HepG2 (cell line): ENCODE results near the gene DNMT1. TPM values are rescaled to one million over a fixed set of nuclear protein-coding genes. Genes with fewer than 3 reads are reported as not detected.

Source experiments
- ATF7 ChIP-seq, 2 experiments: fragments of 450-650 bp in 1 of 2; sonication (generic) in 1 of 2; formaldehyde crosslinking in 1 of 2; IDR thresholded peaks; 2 replicates each; pipeline versions ENCODE4 v1.4.0 to v1.6.1; 2016 to 2020; ENCODE audit warnings: antibody characterized with exemption in 1 of 2, mild to moderate bottlenecking in 1 of 2, missing genetic modification reagents in 1 of 2
- ATF7-NPFF ChIP-seq: sonication (generic); formaldehyde crosslinking; IDR thresholded peaks from 2 replicates; pipeline ENCODE4 v1.8.1; 2023; ENCODE audit warnings: mild to moderate bottlenecking, low read depth, missing genetic modification reagents, moderate library complexity
- CREM ChIP-seq, 2 experiments: sonication (generic) in 1 of 2; formaldehyde crosslinking in 1 of 2; IDR thresholded peaks; 2 replicates each; pipeline versions ENCODE4 v1.4.0 to v1.6.1; 2016 to 2020; ENCODE audit warnings: antibody characterized with exemption in 1 of 2, mild to moderate bottlenecking in 1 of 2, missing genetic modification reagents in 1 of 2
- HOXA3 ChIP-seq: sonication (generic); formaldehyde crosslinking; IDR thresholded peaks from 2 replicates; pipeline ENCODE4 v1.5.0; 2020; ENCODE audit warnings: missing genetic modification reagents
- KAT8 ChIP-seq: IDR thresholded peaks from 2 replicates; pipeline ENCODE4 v1.6.1; 2016; ENCODE audit warnings: missing genetic modification reagents, missing compliant biosample characterization
- KLF15 ChIP-seq: sonication (generic); formaldehyde crosslinking; IDR thresholded peaks from 2 replicates; pipeline ENCODE4 v1.8.1; 2023; ENCODE audit warnings: borderline replicate concordance, mild to moderate bottlenecking, inconsistent platforms, missing genetic modification reagents, mixed read lengths
- MAZ ChIP-seq, 2 experiments: sonication (generic) in 1 of 2; formaldehyde crosslinking in 1 of 2; IDR thresholded peaks; 2 replicates each; pipeline versions ENCODE4 v1.5.0 to v1.6.1; 2012 to 2020; ENCODE audit warnings: low read depth in 2 of 2, mild to moderate bottlenecking in 2 of 2, borderline replicate concordance in 1 of 2, improper control_type of control experiment in 1 of 2, low read length in 1 of 2, missing genetic modification reagents in 1 of 2, moderate library complexity in 1 of 2
- MEF2D ChIP-seq: sonication (generic); formaldehyde crosslinking; IDR thresholded peaks from 2 replicates; pipeline ENCODE4 v1.5.1; 2020; ENCODE audit warnings: mild to moderate bottlenecking, missing genetic modification reagents
- MTF2 ChIP-seq: sonication (generic); formaldehyde crosslinking; IDR thresholded peaks from 2 replicates; pipeline ENCODE4 v1.5.0; 2020; ENCODE audit warnings: missing genetic modification reagents, borderline replicate concordance
- NR2F6 ChIP-seq, 2 experiments: IDR thresholded peaks; 2 replicates each; pipeline ENCODE4 v1.6.1; 2016; ENCODE audit warnings: antibody characterized with exemption in 1 of 2, mild to moderate bottlenecking in 1 of 2
- PHB2 ChIP-seq: fragments of 450-650 bp; IDR thresholded peaks from 2 replicates; pipeline ENCODE4 v1.6.1; 2018; ENCODE audit not compliant: partially characterized antibody
- POLR2A ChIP-seq, 2 experiments: IDR thresholded peaks; 2 replicates each; pipeline ENCODE4 v1.6.1; 2011; ENCODE audit warnings: low read depth in 2 of 2, low read length in 2 of 2, mild to moderate bottlenecking in 1 of 2, moderate library complexity in 1 of 2; ENCODE audit not compliant: insufficient read depth in 1 of 2
- SMAD9 ChIP-seq: sonication (generic); formaldehyde crosslinking; IDR thresholded peaks from 2 replicates; pipeline ENCODE4 v1.5.1; 2020; ENCODE audit warnings: mild to moderate bottlenecking, missing genetic modification reagents
- SNAPC2 ChIP-seq: sonication (generic); formaldehyde crosslinking; IDR thresholded peaks from 2 replicates; pipeline ENCODE4 v1.8.1; 2022; ENCODE audit warnings: mild to moderate bottlenecking, missing genetic modification reagents
- SP4 ChIP-seq: sonication (generic); formaldehyde crosslinking; IDR thresholded peaks from 2 replicates; pipeline ENCODE4 v1.8.1; 2023; ENCODE audit warnings: mild to moderate bottlenecking, missing genetic modification reagents
- SP5 ChIP-seq: IDR thresholded peaks from 2 replicates; pipeline ENCODE4 v1.6.1; 2016; ENCODE audit warnings: low read depth, borderline replicate concordance
- TCF12 ChIP-seq, 2 experiments: fragments of 450-650 bp in 1 of 2; sonication (generic) in 1 of 2; formaldehyde crosslinking in 1 of 2; IDR thresholded peaks; 2 replicates each; pipeline versions ENCODE4 v1.6.1 to v1.8.0; 2017 to 2022; ENCODE audit warnings: antibody characterized with exemption in 1 of 2, mild to moderate bottlenecking in 1 of 2, missing genetic modification reagents in 1 of 2, moderate library complexity in 1 of 2
- ZBTB42 ChIP-seq: sonication (generic); formaldehyde crosslinking; IDR thresholded peaks from 2 replicates; pipeline ENCODE4 v1.5.0; 2020; ENCODE audit warnings: mild to moderate bottlenecking, missing genetic modification reagents
- ZFP82 ChIP-seq: sonication (generic); formaldehyde crosslinking; IDR thresholded peaks from 2 replicates; pipeline ENCODE4 v1.5.1; 2020; ENCODE audit warnings: mild to moderate bottlenecking, missing genetic modification reagents, borderline replicate concordance
- ZNF530 ChIP-seq: sonication (generic); formaldehyde crosslinking; IDR thresholded peaks from 2 replicates; pipeline ENCODE4 v1.5.0; 2020; ENCODE audit warnings: low read depth, mild to moderate bottlenecking, missing genetic modification reagents
- ZNF570 ChIP-seq: sonication (generic); formaldehyde crosslinking; IDR thresholded peaks from 2 replicates; pipeline ENCODE4 v1.4.0; 2020; ENCODE audit warnings: mild to moderate bottlenecking, missing genetic modification reagents, borderline replicate concordance
- ZNF589 ChIP-seq: sonication (generic); formaldehyde crosslinking; conservative IDR thresholded peaks from 2 replicates; pipeline ENCODE4 v1.8.0; 2022; ENCODE audit warnings: mild to moderate bottlenecking, moderate library complexity, missing genetic modification reagents
- ZNF672 ChIP-seq: sonication (generic); formaldehyde crosslinking; IDR thresholded peaks from 2 replicates; pipeline ENCODE4 v1.8.1; 2022; ENCODE audit warnings: missing genetic modification reagents
- ZSCAN29 ChIP-seq: sonication (generic); formaldehyde crosslinking; conservative IDR thresholded peaks from 2 replicates; pipeline ENCODE4 v1.4.0; 2020; ENCODE audit warnings: mild to moderate bottlenecking, missing genetic modification reagents
- polyA plus RNA-seq, 8 experiments: library from polyadenylated mRNA; depleted of rRNA in 3 of 8; stranded (reverse) in 7 of 8; unstranded in 1 of 8; fragments of >200 nt; fragmentation: Illumina TruSeq in 4 of 8; extraction: Trizol in 4 of 8; gene quantifications; 2 replicates each; pipeline versions ENCODE4 v1.2.1 to v1.2.3, GENCODE V29; 2011 to 2016; ENCODE audit warnings: low read depth in 4 of 8, missing spikeins in 1 of 8, mixed read lengths in 1 of 8; ENCODE audit not compliant: insufficient read depth in 1 of 8
- total RNA-seq, 5 experiments: library from RNA; depleted of rRNA; stranded (reverse); fragments of >200 nt; fragmentation: Illumina TruSeq; extraction: Trizol; gene quantifications; 2 replicates each; pipeline ENCODE4 v1.2.3, GENCODE V29; 2016; ENCODE audit warnings: low read depth in 1 of 5
- TF ChIP-seq, protein P1 (sequence below): sonication (generic); formaldehyde crosslinking; IDR thresholded peaks from 2 replicates; pipeline ENCODE4 v1.4.0; 2020; ENCODE audit warnings: missing genetic modification reagents, borderline replicate concordance
- TF ChIP-seq, protein P2 (sequence below): sonication (generic); formaldehyde crosslinking; IDR thresholded peaks from 2 replicates; pipeline ENCODE4 v1.4.0; 2020; ENCODE audit warnings: missing genetic modification reagents

Gene DNMT1
- total and polyA plus RNA-seq, 2 of the 13 experiments (the other 11 are each of a cell fraction or from before 2014, with no cell fraction given): 31.2 to 91.1 TPM

DNA sequence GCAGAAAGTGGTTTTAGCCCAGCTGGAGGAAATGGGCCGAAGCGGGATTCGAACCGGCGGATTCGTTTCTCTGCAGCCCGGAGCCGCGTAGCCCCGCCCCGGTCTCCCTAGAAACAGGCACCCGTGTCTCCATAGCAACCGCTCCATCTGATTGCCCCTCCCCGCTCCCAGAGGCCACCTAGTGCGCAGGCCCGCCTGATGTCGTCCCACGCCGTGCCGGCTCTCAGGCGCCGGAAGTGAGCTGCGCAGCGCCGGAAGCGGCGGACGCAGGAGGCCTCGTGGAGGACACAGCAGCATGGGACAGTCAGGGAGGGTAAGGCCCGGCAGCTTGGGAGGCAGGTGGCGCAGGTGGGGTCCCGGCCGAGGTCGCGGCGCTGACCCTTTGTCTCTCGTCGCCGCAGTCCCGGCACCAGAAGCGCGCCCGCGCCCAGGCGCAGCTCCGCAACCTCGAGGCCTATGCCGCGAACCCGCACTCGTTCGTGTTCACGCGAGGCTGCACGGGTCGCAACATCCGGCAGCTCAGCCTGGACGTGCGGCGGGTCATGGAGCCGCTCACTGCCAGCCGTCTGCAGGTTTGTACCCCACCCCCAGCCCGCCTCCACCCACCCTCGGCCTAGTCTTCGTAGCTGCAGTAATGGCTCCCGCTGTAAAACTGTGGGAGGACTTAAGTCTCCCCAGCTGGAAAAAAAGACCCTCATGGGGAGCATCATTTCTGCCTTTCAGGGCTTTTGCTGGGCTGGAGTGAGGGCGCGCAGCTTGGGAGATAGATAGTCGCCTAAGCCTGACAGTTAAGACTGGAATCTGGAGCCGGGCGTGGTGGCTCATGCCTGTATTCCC is 88.4 kb downstream of the DNMT1 start, which contains the start of gene PPAN (continued):
- TF ChIP-seq, protein P1, sequence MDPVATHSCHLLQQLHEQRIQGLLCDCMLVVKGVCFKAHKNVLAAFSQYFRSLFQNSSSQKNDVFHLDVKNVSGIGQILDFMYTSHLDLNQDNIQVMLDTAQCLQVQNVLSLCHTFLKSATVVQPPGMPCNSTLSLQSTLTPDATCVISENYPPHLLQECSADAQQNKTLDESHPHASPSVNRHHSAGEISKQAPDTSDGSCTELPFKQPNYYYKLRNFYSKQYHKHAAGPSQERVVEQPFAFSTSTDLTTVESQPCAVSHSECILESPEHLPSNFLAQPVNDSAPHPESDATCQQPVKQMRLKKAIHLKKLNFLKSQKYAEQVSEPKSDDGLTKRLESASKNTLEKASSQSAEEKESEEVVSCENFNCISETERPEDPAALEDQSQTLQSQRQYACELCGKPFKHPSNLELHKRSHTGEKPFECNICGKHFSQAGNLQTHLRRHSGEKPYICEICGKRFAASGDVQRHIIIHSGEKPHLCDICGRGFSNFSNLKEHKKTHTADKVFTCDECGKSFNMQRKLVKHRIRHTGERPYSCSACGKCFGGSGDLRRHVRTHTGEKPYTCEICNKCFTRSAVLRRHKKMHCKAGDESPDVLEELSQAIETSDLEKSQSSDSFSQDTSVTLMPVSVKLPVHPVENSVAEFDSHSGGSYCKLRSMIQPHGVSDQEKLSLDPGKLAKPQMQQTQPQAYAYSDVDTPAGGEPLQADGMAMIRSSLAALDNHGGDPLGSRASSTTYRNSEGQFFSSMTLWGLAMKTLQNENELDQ (CRISPR knock-in tag): no peak
- TF ChIP-seq SNAPC2 (CRISPR knock-in tag): no peak
- TF ChIP-seq NR2F6 (IDR thresholded peaks at IDR 0.05): no peak
- peak; percentile 22; the same call in 1 of the 2 replicates for TF ChIP-seq NR2F6 (CRISPR knock-in tag; IDR thresholded peaks at IDR 0.05)
- peak; percentile 81 for TF ChIP-seq ZBTB42 (CRISPR knock-in tag)
- peak; percentile 93 for TF ChIP-seq HOXA3 (CRISPR knock-in tag)
- peak; percentile 37; the same call in 1 of the 2 replicates for TF ChIP-seq MTF2
- no peak for TF ChIP-seq TCF12 (IDR thresholded peaks at IDR 0.05)
- no peak for TF ChIP-seq TCF12 (CRISPR knock-in tag; IDR thresholded peaks at IDR 0.05)
- TF ChIP-seq, protein P2, sequence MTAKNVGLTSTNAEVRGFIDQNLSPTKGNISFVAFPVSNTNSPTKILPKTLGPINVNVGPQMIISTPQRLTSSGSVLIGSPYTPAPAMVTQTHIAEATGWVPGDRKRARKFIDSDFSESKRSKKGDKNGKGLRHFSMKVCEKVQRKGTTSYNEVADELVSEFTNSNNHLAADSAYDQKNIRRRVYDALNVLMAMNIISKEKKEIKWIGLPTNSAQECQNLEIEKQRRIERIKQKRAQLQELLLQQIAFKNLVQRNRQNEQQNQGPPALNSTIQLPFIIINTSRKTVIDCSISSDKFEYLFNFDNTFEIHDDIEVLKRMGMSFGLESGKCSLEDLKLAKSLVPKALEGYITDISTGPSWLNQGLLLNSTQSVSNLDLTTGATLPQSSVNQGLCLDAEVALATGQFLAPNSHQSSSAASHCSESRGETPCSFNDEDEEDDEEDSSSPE (CRISPR knock-in tag): peak; percentile 70; the same call in 1 of the 2 replicates
- TF ChIP-seq KAT8 (CRISPR knock-in tag): peak; percentile 98
- no peak for TF ChIP-seq ZNF589 (CRISPR knock-in tag)
- no peak for TF ChIP-seq PHB2
- no peak for TF ChIP-seq SP5 (CRISPR knock-in tag)
- peak; percentile 96; the same call in 1 of the 2 replicates for TF ChIP-seq ZFP82 (CRISPR knock-in tag)
- TF ChIP-seq ATF7-NPFF (CRISPR knock-in tag): peak; percentile 81
- TF ChIP-seq ZNF672 (CRISPR knock-in tag): no peak
- TF ChIP-seq SMAD9 (CRISPR knock-in tag): no peak
- peak; percentile 68; the same call in 1 of the 2 replicates for TF ChIP-seq MEF2D (CRISPR knock-in tag)
- peak; percentile 87 to 93 for TF ChIP-seq POLR2A (IDR thresholded peaks at IDR 0.05; ENCODE audit: insufficient read depth in 1 of 2, low read depth in 2 of 2, low read length in 2 of 2)
- TF ChIP-seq CREM (IDR thresholded peaks at IDR 0.05): peak; percentile 87
- 0 out of 2 replicates have a peak, but pooled peaks have one; percentile 63 for TF ChIP-seq CREM (CRISPR knock-in tag; IDR thresholded peaks at IDR 0.05)
- TF ChIP-seq ZSCAN29 (CRISPR knock-in tag): no peak; the same call in 1 of the 2 replicates
- no peak for TF ChIP-seq ZNF570
- TF ChIP-seq ZNF530 (CRISPR knock-in tag): no peak
- no peak for TF ChIP-seq ATF7 (IDR thresholded peaks at IDR 0.05)
- TF ChIP-seq ATF7 (CRISPR knock-in tag; IDR thresholded peaks at IDR 0.05): 0 out of 2 replicates have a peak, but pooled peaks have one; percentile 30
- no peak for TF ChIP-seq KLF15 (CRISPR knock-in tag)
- TF ChIP-seq SP4 (CRISPR knock-in tag): no peak; the same call in 1 of the 2 replicates
- TF ChIP-seq MAZ (IDR thresholded peaks at IDR 0.05; ENCODE audit: borderline replicate concordance, low read depth, low read length): peak; percentile 94
- peak; percentile 93 for TF ChIP-seq MAZ (CRISPR knock-in tag; IDR thresholded peaks at IDR 0.05; ENCODE audit: low read depth)
